ENCODE data around the gene VASH1.

DNA sequence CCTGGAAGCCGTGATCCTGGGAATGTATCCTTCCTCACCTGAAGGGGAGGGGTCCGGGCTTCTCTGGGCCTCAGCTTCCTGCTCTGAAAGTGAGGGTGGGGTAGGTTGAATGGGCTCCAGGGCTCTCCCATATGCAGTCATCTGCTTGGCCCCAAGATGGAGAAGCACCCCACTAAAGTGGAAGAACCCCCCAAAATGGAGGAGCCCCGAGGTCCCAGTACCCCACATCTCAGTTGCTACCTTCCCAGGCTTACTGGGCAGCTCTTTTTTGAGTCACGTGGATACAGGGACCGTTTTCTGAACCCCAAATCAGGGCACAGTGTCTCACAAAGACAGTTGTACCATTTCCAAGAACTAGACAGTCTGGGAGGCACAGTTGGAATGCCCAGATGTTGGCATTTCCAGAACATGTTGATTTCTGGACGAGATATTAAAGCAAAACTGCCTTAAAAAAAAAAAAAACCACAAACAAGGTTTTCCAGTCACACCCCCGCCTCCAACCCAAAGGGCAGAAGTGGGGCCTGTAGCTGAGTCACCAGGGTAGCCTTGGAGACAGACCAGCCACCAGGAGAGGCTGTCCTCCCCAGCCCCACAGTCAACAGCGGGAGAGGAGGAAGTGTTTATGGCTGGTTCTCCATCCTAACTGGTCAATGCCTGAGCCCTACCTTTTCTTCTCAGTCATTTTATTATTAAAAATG lies 12.1 kb downstream of the VASH1 start:
- TF ChIP-seq CTCF (IDR thresholded peaks at IDR 0.05) (no peak), EZH2phosphoT487 (IDR thresholded peaks at IDR 0.05) (no peak)
